ENCODE measurements around the gene BAIAP2L1.

BAIAP2L1 gene

DNA sequence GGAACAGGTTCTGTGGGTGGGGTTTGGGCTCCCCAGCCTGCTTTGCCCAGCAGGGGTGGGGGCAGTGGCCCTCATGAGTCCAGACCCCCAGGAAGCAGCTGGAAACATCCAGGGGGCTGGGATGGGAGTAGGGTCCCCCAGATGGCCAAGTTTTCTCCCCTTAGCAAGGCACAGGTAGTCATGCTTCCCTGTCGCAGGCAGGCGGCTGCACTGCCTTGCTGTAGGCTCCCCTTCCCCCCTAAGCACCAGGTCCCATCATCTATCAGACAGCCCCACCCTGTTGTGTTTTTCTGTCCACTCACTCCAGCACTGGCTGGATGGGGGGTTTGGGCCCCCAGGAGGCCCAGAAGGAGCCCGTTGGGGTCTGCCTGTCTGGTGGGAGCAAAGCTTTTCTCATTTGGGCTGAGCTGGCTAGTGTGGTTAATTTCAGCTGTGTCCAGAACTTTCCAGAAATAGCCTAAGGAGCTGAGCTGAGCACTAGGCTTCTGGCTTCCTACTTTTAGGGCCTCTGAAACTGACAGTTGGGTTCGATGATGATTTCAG is 111.5 kb downstream of the BAIAP2L1 start:
- DNase-seq: no peak

DNA sequence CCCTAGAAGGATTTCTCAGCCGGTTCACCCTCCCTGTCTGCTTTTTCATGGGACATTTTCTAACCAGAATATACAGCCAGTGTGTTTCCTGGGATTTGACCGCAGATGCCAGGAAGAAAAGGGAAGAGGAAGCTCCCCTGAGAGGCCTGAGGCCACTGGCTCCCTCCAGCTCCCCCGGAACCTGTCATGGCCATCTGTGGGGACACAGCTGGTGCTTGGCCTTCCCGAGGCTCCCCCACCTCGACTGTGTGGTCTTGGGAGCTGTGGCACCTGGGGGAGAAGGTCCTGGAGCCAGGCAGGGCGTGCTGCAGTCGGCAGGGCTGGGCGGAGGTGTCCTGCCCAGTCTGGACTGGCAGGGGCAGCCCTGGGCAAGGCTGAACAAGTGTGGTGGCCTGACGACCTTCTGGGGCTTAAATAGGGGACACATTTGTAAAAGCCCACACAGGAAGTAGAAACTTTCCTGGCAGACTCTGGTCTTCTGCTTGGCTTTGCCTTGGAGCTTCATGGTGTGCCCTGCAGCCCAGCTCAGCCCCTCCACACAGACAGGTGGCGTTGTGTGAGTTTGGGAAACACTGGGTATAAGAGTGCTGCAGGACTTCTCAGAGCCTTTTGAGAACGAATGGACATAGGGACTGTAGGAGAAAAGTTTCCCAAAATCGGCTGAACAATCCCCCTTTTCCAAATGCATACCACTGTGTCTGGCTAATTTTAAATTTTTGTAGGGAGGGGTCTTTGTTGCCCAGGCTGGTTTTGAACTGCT is 112.6 kb downstream of the BAIAP2L1 start:
- DNase-seq: no peak

DNA sequence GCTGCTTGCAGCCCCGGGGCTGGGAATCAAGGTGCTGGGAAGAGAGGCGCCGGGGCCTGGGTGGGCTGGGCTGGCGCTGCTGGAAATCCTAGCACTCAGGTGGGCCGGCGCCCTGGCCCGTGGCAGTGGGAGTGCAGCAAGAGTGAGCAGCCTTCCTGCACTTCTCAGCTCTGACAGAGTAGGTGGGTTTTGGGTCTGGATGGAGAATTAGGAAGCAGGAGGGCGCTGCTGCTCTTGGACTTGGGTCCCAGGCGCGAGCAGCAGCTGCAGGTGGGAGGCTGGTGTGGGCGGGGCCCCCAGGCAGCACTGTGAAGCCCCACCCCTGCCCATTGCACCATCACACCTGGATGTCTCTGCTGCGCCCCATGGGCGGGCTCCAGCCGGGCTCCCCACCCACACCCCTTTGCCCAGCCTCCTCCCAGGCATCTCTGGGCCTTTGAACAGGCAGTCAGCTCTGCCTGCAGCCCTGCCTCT is 113.4 kb downstream of the BAIAP2L1 start:
- DNase-seq: no peak

DNA sequence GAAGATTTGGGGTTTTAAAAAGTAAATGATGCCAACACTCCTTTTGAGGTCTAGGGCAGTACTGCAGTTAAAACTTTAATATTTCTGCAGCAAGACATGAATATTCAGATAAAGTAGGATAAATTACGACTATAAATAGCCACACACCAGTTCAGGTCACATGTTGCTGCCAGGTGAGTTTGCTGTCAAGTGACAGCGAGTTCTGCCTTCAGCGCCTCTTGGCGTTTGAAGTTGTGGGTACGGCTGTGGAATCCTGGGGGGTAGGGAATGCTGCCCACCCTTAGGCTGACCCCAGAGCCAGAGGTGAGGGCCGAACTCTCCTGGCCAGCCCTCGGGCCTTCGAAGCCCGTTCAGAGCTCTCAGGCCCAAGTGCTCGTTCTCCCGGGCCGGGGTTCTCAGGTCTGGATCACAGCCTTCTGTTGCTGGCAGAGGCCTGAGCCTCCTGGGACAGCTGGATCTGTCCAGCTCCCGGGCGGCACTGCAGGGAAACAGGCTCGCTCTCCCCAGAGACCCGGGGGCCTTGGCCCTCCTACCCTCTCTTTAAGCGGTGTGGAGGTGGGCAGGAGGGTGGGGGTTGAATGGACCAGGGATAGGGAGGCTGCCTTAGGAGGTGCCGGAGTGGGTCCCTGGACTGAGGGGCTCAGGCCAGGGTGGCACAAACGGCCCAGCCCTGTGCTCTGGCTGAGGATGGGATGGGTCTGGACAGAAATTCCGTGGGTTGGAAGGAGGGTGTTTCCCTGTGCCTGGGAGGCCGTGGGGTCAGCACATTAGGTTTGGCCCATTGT is 114.0 kb downstream of the BAIAP2L1 start:
- no peak for DNase-seq

DNA sequence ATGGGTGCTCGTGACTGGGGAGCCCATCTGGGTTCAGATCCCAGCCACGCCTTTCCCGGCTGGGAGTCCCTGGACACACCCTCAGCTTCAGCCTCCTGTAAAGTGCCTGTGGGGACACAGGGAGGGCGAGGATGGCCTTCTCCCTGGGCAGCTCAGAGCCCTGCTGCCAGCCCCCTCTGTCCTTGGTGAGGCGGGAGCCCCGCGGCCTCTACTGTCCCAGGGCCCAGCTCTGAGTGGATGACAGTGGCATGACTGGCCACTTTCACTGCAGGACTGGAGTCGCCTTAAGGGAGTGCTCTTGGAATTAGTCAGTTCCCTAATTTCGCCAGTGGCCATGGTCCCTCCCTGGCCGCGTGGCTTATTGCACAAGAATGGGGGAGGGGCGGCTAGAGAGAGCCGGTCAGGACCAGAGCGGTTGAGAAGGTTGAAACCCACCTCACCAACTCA is 114.8 kb downstream of the BAIAP2L1 start:
- no peak for DNase-seq

DNA sequence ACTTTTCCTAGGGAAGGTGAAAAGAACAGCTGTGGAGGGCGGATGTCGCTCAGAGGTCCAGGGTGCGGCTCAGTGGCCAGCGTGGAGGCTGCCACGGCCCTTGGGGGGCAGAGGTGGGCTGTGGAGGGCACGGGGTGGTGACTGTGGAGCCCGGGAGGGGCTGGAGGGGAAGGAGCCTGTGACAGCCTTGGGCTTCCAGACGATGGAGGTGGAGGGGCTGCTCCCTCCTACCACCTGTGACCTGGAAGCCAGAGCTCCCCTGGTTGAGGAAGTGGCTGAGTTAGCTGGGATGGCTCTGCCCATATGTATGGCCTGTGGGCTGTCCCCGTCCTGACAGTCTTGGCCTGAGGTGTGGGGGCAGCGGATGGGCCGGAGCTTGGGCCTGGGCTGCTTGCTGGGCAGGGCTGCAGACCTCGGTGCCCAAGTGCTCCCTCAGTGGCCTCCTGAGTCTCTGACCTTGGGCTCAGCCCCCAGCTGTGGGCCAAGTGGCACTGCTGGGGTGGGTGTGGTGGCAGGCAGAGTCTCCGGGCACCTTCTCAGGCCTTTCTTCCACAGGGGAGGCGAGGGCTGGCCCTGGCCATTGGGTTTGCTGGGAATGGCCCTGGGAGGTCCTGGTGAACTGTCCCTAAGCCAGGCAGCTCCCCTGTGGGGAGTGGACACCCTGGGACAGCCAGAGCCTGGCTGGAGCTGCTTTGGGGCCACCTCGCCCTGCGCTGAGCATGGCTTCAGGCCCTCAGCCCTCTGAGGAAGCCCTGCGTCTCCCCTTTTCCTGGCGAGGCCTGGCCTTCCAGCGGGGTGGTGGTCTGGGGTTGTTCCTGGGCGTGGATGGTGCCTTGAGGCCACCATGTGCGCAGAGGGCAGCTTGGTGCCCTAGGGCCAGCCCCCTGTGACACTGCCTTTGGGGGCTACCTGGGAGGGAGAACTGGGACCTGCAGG is 115.5 kb downstream of the BAIAP2L1 start:
- no peak for DNase-seq

DNA sequence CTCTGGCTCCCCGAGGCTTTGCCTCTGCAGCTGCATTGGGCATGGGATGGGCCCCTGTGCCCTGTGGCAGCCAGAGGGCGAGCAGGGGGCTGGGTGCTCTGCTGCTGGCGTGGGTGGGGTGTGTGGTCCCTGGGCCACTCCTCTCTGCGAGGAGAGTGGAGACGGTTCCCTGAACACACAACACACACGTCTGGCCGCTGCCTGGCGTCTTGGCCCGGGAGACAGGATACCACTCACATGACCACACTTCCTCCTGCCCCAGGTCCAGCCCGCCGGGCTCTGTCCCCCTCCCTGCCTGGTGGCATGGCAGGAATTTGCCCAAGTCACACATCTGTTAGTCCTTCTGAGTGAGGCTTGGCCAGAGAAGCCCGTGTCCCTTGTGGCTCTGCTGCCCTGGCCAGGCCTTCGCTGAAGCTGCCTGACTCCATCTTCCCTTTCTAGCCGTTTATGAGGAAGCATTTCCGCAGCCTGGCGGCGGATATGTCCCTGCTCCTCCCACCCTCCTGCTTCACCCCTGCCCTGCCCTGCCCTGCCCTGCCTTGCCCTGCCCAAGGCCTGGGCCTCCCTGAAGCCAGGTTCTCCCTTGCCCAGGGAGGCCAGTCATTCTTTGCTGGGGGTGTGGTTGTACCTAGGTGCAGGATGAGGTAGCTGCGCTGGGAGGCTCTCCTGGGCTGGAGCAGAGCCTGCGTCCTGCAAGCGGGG is 116.4 kb downstream of the BAIAP2L1 start:
- DNase-seq: no peak

DNA sequence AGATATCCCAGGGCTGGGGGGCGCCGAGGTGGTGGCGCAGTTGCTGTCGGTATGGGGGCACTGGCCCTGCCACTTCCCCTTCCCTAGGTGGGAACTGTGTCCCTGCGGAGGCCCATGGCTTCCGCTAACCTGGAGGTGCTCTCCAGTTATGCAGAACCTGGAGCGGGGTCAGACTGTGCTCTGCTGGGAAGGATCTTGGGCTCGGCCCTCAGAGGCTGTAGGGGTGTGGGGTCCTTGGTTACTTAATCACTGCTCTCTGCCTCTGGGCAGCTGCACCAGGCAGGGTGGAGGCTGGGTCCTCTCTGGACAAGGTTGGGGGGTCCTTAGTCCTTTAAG is 117.0 kb downstream of the BAIAP2L1 start:
- no peak for DNase-seq

DNA sequence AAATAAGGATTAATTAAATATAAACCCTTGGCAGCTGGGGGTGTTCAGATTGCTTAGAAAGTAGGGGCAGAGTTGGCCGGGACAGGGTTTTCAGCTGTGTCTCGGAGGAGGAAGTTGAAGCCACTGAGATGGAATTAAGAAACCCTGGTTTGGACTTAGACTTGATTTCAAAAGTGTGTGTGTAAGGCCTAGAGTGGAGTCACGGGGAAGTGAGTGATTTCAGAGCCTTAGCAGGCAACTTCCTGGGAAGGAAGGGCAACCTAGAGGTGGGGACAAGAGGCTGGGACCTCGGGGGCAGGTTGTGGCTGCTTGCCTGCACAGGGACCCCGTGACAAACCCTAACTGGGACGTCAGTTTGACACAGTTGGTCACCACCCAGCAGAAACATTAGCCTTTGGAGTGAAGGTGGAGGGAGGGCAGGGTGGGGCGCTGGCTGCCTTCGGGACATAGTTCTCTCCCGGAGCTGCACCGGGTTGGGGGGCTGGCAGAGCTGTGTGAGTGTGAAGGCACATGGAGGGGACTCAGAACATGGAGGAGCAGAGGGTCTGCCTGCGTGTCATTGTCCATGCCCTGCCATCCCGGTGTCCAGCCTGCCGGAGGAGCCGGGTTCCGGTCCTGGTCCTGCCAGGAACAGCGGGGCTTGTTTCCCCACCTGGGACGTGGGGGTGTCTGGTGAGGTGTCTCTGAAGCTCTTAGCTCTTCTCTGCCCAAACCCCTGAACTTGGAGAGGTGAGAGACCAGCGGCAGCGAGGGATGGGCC is 117.6 kb downstream of the BAIAP2L1 start:
- DNase-seq: no peak

DNA sequence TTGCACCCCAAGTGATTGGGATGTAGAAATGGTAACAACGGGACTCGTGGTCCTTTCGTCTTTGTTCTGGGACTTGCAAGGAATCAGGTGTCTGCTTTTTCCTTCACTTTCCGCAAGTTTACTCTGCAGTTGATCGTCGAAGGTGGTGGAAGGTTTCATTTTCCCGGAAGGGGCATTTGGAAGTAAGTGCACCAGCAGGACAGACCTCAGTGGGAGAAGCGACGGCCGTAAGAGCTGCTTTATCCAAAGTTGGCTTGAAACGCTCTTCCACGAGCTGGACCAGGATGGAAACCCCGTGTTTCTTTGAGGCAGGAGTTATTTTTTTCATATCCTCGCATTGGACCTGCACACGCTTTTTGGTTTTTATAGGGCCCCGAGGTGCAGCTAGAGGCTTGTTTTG is 118.2 kb downstream of the BAIAP2L1 start:
- DNase-seq: no peak

DNA sequence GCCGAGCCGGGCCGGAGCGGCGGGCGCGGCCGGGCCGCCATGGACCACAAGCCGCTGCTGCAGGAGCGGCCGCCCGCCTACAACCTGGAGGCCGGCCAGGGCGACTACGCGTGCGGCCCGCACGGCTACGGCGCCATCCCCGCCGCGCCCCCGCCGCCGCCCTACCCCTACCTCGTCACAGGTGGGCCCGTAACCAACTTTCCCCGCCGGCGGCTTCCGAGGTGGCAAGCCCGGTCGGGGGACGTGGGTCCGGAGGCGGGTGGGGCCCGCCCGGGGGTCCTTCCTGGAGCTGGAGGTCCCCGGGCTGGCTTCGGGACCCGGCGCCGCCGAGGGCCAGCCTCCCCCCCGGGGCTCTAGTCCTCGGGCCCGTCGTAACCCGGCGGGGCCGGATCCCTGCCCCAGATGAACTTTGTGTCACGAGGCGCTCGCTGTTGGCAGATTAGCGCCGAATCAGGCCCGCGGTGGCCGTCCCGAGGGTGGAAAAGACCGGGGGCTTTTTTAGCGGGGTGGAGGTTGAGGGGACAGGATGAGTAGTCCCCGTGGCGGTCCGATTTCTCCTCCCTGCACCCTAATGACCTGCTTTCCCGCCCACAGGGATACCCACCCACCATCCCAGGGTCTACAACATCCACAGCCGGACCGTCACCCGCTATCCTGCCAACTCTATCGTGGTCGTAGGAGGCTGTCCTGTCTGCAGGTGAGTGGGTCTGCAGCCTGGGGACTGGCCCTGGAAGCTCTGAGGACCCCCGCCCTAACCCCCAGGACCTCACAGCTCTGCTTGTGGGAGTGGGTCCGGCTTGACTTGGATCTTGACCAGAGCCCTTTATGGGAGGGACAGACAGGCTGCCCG is 118.9 kb downstream of the BAIAP2L1 start:
- DNase-seq: no peak

DNA sequence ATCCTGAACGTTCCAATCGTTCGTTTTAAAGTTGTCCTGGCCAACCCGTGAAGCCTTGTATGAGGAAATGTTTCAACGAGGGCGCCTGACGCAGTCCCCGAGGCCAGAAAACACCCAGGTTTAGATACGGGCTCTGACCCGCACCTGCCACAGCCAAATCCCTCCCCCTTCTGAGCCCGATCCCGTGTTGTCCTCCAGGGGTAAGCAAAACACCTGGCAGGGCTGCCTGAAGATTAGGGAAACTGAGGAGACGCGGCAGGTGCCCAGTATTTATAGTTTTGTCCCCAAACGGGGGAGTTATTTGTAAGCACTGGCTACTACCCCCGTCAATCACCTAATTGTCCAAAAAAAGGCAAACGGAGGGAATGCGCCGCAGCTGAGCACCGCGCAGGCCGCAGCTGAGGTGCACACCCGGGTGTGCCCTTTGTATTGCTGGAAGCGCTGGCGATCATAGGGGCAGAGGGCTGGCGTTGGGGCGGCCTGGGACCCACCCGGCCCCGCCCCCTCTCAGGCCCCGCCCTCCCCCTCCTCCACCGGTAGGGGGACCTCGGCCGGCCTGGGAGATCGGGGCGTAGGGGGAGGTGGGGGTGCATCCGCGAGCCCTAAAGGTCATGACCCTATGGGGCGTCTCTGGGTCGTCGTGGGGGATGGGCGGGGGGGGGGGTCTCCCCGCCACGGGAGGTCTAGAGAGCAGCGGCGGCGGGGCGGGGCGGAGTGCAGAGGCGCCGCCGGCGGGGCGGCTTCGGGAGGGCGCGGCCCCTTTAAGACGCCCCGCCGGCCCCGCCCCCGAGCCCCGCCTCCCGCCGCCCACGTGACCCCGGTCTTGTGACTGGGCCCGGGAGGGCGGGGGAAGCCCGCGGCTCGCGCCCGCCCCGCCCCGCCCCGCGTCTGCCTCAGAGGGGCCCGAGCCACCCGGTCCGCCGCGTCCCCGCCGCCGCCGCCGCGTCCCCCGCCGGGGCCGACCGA is 119.8 kb downstream of the BAIAP2L1 start, which contains the start of gene BRI3:
Gene BRI3 (plus strand): TSS at position 896 of the 966 bp plus-strand sequence. CDS start 110 bp downstream, outside the sequence.
- DNase-seq: peak; percentile 89

DNA sequence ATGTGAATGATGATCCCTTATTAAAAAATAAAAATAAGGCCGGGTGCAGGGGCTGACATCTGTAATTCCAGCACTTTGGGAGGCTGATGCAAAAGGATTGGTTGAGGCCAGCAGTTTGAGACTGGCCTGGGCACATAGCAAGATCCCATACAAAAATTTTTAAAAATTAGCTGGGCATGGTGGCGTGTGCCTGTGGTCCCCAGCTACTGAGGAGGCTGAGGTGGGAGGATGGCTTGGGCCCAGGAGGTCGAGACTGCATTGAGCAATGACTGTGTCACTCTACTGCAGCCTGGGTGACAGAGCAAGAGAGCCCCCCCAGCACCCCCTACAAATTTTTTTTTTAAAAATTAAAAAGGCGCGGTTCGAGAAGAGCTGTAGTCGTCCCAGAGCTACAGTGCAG is 120.6 kb downstream of the BAIAP2L1 start:
- no peak for DNase-seq

DNA sequence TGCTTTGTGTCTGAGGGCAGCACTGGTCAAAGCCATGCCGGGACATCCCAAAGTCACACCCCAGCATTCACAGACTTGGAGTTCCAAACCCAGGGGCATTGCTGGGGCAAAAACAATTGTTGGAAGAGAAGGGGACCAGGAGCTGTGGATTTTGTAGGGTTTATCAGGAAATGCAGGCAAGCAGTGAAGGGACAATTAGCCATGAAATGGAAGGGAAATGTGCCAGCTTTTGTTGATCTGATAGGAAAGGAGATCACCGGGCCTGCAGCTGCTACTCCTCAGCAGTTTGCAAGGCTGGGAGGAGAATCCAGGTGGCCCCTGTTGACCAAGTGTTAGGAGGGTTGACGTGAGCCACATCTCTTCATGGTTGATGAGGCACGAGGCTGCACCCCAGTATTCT is 122.0 kb downstream of the BAIAP2L1 start:
- no peak for DNase-seq

DNA sequence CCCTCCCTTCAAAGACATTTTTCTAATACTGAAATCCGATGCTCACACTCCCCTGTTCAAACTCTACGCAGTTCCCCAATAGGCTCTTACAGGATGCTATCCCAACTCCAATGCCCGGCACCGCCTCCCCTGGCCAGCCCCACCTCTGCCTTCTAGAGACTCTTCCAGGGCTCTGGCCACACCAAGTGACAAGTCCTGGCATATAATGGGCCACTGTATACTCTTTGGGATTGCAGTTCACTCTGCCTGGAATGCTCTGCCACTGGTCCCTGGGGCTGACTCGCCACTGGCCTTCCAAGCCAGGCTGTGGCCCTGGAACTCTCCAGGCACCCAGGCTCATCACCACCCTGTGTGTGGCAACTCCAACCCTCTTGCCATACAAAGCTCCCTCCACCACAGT is 122.5 kb downstream of the BAIAP2L1 start:
- no peak for DNase-seq

DNA sequence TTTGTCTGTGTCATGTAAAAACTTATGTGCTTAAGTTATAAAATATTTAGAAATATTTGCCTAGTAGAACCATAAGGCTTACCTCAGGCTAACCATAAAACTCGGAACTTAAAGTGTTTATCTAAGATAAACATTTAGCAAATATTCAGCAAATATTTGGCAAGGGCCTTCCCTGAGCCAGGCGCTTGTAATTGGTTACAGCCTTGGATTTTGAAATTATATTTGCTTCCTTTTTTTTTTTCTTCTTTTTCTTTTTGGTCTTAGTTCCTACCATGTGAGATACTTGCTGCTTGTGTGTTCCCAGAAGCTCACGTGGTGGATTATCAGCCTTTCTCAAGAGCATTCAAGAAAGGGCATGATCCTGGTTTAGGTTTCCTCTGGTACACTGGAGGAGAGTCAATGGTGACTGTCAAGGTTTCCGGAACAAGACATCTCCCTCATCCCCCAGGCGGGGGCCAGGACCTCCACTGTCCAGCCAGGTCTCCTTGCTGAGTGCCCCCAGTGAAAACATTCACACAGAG is 124.6 kb downstream of the BAIAP2L1 start:
- no peak for DNase-seq

DNA sequence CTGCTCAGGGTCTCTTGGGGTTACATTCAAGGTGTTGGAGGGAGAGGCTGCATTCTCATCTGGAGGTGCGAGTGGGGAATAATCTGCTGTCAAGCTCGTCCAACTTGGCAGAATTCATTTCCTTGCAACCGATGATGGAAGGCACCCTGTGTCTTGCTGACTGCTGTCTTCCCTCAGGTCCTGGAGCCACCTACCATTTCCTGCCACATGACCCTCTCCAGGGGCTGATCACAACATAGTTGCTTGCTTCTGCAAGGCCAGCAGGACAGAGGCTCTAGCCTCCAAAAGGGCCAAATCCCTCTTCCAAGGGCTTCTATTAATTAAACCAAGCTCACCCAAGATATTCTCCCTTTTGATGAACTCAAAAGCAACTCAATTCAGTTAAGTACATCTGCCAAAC is 133.6 kb downstream of the BAIAP2L1 start:
- DNase-seq: no peak

DNA sequence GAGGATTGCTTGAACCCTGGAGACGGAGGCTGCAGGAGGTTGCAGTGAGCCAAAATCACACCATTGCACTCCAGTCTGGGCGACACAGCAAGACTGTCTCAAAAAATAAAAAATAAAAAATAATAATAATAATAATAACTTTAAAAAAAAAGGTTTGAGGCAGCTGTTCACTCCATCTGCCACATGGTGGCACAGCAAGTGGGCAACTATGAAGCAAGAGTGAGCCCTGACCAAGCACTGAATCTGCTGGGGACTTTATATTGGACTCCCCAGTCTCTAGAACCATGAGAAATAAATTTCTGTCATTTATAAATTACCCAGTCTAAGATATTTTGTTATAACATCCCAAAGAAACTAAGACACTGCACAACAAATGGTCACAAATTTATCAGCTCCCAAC is 134.1 kb downstream of the BAIAP2L1 start:
- DNase-seq: no peak

DNA sequence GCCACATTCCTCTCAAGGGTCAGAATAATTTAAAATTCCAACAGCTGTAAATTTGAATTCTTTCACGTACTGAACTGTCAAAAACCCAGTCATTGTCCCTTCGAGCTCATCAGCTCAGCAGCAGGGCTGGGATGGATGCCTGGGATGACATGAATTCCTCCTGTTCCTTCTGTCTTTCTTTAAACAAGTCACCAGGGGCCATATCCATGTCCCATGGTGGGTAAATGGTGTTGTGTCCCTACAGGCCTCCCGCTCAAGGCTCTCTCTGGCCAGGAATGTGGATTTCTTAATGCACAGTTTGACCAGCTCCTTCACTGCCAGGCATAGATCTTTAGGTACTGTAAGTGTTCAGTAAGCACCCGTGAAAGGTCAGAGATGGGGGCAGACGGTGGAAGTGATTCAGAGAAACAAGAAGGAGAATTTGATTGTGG is 135.0 kb downstream of the BAIAP2L1 start:
- no peak for DNase-seq

Data from effector CD4-positive, alpha-beta T cell (primary cell).